ENCODE data around the gene C10orf90. TPM values are rescaled to one million over a fixed set of nuclear protein-coding genes. Genes with fewer than 3 reads are reported as not detected.

Gene C10orf90
- total RNA-seq, 1 donor from 2014 or later: 0.41 TPM

DNA sequence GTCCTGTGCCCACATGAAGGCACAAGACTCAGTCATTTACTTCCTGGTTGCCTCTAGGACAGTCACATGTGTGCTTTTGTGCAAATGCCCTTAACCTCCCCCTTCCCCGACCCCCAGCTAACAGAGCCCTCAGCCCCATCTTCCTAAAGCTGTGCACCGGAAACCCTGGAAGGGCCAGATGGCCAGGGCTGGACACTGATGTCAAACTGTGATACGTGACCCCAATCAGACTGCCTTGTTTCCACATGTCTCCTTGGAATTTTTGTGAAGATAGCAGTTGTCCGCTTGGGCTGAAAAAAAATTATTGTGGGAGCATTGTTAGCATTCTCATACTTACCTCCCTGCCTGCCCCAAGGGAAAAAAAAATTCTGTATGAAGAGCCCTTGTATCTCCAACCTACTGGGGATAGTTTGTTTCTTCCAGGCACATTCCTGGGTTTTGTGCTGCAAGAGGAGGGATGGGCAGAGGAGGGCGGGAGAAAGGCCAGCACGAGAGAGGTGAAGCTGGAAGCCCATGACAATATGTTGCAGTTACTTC, 265.2 kb downstream of the C10orf90 start:
- no peak for FAIRE-seq

DNA sequence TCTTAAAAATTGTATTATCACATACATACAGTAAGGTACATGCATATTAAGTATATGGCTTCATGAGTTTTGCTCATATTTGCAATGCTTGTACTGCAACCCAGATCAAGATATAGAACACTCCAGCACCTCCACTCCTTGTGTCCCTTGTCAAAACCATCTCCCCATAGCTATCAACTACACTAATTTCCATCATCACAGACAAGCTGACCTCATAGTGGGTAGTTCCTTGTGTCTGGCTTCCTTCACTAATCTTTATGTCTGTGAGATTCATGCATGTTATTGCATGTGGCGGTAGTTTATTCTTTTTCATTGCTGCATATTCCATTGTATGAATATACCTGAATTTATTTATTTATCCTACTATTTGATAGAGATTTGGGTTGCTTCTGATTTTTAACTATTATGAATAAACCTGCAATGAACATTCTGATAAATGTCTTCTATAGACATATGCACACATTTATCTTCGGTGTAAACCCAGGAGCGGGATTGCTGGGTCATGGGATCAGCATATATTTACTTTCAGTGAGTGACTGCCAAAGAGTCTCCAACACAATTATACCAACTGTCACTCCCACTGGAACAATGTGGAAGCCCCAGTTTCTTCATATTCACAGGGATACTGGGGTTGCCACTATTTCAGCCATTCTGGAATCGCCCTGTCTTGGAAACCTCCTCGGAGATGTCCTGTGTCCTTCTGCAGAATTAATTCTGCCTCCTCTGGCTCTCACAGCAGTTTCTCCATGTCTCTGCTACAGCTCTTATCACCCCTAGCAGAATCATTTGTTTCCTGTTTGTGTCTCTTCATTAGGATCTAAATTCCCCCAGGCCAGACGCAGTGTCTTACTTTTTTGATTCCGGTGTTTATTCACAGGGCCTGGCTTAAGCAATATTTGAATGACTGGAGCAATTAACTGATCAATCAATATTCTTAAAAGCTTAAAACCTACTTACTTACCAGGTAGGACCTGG, 267.5 kb downstream of the C10orf90 start:
- no peak for DNase-seq (ENCODE audit: low spot score in 2 of 2)
- no peak for FAIRE-seq

More for the DNA sequence above, 265.2 kb downstream of the C10orf90 start:
- DNase-seq (ENCODE audit: low spot score in 2 of 2): no peak

DNA sequence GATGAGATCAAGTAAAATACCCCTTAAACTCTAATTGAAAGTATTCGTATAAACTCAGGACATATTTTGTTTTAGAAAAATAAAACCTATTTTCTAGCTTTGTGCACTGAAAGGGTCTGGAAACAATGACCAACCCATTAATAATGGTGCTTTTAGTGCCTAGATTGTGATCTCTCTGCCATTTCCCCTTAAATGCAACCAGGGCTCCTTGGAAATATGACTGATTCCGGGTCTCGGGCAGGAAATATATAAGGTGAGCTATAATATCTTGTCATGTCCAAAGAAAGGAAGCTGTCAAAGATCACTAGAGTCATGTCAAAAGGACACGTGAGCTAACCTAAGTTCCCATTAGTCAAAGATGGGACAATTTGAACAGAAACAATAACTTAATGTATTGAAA, 269.9 kb downstream of the C10orf90 start:
- DNase-seq (ENCODE audit: low spot score in 2 of 2) (no peak), FAIRE-seq (no peak)

GRCh38 chr10:126398924-126399323, 271.6 kb downstream of the C10orf90 start:
- FAIRE-seq: no peak

GRCh38 chr10:126398383-126398743, 272.1 kb downstream of the C10orf90 start:
- DNase-seq (ENCODE audit: low spot score in 2 of 2) (no peak), FAIRE-seq (no peak)

More at GRCh38 chr10:126398924-126399323, 271.6 kb downstream of the C10orf90 start:
- no peak for DNase-seq (ENCODE audit: low spot score in 2 of 2)

DNA sequence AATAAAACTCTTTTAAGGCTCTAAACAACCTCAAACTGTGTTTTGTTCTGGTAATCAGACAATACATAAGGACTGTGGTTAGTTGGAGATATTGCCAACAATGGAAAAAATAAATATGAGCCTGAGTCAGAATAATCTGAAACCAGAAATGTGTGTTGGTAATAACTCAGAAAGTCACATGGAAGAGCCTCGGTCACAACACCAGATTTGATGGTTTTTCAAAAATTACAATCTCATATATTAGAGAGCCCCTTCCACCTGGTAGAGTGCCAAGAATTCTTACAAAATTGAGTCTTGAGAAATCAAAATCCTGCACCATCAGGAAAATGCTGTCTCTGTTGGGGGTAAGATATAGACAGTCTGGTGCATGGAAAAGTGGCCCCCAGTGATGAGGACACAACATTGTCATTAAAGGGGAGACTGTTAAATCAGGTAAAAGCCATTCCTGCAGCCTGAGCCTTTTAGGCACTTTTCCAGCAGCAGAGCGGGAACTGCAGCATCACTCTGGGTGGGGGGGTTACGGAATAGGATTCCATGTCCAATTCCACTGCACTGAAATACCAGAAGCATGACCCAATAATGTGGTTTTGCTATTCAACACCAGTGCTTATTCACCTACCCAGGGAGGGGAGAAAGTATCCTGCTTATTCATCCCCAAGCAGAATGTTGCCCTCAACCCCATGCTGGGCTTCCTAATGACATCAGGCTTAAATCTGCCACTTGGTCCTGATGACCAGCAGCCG, 272.7 kb downstream of the C10orf90 start:
- FAIRE-seq (no peak), DNase-seq (ENCODE audit: low spot score in 2 of 2) (peak in 1 of 2 donors; percentile 9)

DNA sequence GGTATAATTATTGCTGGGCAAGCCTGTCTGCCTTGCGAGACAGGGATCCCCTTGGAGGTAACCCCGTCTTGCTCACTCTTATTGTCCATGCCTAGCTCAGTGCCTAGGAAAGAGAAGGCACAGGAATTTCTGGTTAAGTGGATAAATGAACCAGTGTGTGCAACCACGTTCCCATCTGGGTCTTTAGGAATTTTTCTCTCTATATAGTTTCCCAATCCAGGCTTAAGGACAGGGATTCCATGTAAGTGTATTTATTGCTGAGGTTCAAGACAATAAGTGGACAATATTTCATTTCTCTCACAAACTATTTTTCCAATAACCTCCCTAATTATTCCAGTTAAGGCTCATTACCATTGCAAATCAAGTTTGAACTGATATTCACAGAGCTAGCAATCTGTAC, 273.3 kb downstream of the C10orf90 start:
- FAIRE-seq (no peak), DNase-seq (ENCODE audit: low spot score in 2 of 2) (no peak)

DNA sequence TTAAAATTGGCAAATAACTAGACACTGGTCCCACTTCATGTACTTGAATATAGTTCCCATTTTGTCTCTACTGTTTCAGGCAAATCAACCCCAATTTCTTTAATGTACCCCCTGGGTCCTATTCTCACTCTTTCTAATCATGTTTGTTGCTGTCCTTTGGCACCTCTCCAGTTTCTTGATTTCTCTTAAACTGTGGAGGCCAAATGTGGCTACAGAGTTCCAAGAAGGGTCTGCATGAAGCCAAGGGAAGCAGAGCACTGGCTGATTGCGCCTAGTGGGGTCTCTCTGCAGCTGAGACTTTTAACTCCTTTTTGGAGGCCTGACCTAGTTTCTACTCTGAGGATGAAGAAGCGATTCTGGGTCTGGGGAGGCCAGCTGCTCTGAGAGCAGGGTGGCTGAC, 275.5 kb downstream of the C10orf90 start:
- DNase-seq (ENCODE audit: low spot score in 2 of 2) (no peak), FAIRE-seq (no peak)

DNA sequence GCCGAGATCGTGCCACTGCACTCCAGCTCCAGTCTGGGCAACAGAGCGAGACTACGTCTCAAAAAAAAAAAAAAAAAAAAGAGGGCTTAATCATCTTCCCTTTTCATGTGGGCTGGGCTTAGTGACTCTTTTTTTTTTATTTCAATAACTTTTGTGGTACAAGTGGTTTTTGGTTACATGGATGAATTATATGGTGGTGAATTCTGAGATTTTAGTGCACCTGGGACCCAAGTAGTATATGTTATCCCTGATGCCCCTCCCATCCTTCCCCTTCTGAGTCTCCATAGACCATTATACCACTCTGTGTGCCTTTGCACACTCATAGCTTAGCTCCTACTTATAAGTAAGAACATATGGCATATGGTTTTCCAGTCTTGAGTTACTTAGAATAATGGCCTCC, 277.4 kb downstream of the C10orf90 start:
- no peak for DNase-seq (ENCODE audit: low spot score in 2 of 2)
- FAIRE-seq: no peak

- DNase-seq (ENCODE audit: low spot score in 2 of 2) (no peak), FAIRE-seq (no peak)
Observed at GRCh38 chr10:126392469-126392868, 278.0 kb downstream of the C10orf90 start.

DNA sequence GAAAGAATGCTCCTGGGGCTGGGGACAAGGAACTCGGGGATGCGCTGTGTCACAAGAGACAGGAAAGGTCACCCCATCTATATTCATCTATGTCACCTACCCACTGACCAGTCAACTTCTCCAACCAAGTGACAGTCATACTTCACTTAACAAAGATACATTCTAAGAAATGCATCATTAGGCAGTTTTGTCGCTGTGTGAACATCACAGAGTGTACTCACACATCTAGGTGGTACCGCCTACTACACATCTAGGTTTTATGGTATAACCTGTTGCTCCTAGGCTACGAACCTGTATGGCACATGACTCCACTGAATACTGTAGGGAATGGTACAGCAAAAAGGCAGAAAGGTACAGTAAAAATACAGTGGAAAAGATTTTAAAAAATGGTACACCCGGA, 278.4 kb downstream of the C10orf90 start:
- FAIRE-seq (no peak), DNase-seq (ENCODE audit: low spot score in 2 of 2) (no peak)

DNA sequence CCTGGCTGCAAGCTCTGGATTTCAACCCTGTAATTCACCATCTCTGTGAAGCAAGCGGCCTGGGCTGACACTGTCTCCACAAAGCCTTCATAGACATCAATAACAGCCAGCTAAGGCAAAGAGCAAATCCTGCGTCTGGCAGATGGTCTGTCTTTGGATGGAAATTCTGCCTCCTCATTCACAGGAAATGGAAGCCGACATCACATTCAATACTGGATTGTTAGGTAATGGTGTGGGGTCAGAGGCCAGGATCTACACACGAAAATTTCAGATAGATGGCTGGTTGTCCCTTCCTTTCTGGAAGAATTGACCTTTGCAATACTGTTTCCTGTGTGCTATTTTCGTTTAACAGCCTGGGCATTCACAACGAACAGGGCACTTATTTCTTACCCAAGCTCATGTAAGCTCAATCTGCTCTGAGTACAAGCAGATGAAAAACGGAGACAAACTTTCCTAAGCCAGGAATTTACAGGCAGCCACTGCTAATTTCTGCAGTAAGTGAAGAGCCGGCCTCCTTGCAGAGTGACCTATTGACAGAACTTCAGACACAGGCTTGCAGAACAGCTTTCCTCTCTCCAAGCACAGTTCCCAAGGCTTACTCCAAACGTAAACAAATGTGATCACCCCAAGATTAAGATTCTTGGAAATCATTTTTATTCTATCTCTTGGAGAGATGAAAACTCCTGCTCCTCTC, 279.2 kb downstream of the C10orf90 start:
- no peak for FAIRE-seq
- no peak for DNase-seq (ENCODE audit: low spot score in 2 of 2)

DNA sequence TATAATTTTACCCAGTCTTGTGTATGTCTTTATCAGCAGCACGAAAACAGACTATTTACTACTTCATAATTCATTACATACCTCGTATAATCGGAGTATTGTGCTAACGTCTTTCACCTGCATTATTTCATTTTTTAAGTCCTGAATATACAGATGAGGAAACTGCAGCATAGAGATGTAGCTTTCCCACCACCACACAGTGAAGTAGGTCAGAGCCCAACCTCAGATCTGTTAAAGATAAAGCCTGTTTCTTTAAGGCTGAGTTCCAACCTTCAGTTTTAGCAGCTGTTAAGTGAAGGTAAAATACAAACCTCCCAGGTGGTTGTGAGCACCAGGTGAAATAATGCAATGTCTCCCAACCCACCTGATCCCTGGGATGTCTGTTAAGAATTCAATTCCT, 280.2 kb downstream of the C10orf90 start:
- FAIRE-seq (no peak), DNase-seq (ENCODE audit: low spot score in 2 of 2) (no peak)

GRCh38 chr10:126387931-126388911, 282.3 kb downstream of the C10orf90 start, which contains the start of gene ADAM12:
Gene ADAM12 (minus strand): TSS chr10:126388477. CDS start chr10:126388145, 332 bp downstream.
- FAIRE-seq (no peak), DNase-seq (ENCODE audit: low spot score in 2 of 2) (peak; percentile 44 to 56)

- FAIRE-seq (no peak), DNase-seq (ENCODE audit: low spot score in 2 of 2) (peak; percentile 55 to 64)
Observed at GRCh38 chr10:126387041-126387921, 283.2 kb downstream of the C10orf90 start.

- DNase-seq (ENCODE audit: low spot score in 2 of 2) (no peak), FAIRE-seq (no peak)
Observed at GRCh38 chr10:126384269-126384873, 286.1 kb downstream of the C10orf90 start.

DNA sequence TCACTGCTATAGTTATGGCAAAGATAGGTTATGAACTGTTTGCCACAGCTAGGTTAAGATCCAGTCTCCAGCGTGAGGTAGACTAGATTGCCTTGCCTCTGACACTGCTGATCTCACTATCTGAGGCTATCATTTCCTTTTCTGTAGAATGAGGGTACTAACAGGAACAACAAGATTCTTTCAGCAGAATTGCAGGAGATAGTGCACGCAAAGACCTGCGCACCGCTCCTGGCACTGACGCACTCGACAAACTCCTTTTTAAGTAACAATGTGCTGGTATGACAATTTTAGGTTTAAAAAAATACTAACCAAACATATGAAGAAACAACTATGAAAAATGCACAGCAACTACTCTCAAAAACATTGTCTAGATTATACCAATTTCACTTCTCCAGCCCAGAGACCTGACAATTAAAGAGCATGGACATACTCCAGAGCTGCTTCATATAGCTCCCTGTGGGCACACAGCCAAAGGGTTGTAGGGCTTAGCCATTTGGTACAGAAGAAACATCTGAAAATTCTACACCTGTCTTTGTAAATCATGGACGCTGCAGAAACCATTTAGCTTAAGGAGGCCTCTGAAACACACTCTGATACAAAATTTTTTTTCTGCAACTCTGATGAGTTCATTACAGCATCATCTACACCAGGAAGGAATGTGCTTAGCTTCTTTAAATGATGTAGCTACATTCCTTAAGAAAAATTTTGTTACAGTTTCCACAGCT, 290.0 kb downstream of the C10orf90 start:
- no peak for FAIRE-seq

More for the DNA sequence above, 290.0 kb downstream of the C10orf90 start:
- DNase-seq (ENCODE audit: low spot score in 2 of 2): no peak
